Adrenal gland (tissue), 5 donors: ENCODE results near the gene LRRC14B.

Source experiments
- POLR2A ChIP-seq, 2 donors: fragments of 450-650 bp; IDR thresholded peaks; one replicate each; pipeline ENCODE4 v1.6.1; 2017; ENCODE audit warnings: antibody characterized with exemption in 2 of 2, mild to moderate bottlenecking in 2 of 2, moderate library complexity in 1 of 2
- TF ChIP-seq, protein P1 (sequence below), 6 experiments: fragments of 450-650 bp in 4 of 6; fragments of 200-600 bp in 2 of 6; sonication (generic) in 1 of 6; IDR thresholded peaks; 1 replicate in 5 of 6; 2 replicates in 1 of 6; pipeline versions ENCODE4 v1.5.1 to v1.8.0; 2016 to 2021; ENCODE audit warnings: antibody characterized with exemption in 6 of 6, mild to moderate bottlenecking in 2 of 6, moderate library complexity in 1 of 6
- donor health status: DM: no; HTN: no; CAD: no.

DNA sequence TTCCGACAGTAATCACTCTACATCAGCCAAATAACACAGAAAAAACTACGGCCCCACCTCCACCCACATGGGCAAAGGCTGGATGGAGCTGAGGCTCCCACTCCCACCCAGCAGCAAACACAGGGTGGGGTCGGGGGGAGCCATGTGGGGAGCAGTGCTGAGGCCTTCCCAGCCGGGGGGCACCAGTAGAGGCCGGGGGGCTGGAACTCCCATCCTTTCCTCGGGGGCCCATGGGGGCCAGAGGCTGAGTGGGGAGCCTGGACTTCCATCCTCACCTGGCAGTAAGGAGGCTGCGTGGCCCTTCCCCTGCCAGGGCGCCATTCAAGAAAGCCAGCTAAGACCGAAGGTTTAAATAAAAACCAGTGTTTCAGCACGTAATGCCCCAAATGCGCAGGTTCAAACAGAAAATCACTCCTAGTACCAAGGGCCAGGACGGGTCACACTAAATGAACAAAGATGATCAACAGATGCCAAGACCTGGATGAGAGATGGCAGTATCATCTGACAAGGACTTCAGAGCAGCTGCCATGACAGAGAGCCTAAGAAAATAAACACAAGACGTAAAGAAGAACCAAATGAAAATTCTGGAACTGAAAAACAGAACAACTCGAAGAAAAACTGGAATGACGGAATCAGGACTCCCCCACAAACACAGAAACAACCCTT, 17.3 kb downstream of the LRRC14B start:
- TF ChIP-seq POLR2A (IDR thresholded peaks at IDR 0.05) = no peak
- TF ChIP-seq, protein P1, sequence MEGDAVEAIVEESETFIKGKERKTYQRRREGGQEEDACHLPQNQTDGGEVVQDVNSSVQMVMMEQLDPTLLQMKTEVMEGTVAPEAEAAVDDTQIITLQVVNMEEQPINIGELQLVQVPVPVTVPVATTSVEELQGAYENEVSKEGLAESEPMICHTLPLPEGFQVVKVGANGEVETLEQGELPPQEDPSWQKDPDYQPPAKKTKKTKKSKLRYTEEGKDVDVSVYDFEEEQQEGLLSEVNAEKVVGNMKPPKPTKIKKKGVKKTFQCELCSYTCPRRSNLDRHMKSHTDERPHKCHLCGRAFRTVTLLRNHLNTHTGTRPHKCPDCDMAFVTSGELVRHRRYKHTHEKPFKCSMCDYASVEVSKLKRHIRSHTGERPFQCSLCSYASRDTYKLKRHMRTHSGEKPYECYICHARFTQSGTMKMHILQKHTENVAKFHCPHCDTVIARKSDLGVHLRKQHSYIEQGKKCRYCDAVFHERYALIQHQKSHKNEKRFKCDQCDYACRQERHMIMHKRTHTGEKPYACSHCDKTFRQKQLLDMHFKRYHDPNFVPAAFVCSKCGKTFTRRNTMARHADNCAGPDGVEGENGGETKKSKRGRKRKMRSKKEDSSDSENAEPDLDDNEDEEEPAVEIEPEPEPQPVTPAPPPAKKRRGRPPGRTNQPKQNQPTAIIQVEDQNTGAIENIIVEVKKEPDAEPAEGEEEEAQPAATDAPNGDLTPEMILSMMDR (IDR thresholded peaks at IDR 0.05) = no peak
